Measurements from ENCODE around the gene MSH5.
A peak's percentile ranks its signal among the peaks of the same experiment; 100 is the strongest.
"Not testable (repeated sequence)": the region's sequence is repeated elsewhere in the genome, so short reads cannot be mapped to it uniquely, and the experiment has no call there.

The MSH5 gene

GRCh38 chr6:31778999-31779885 is 39.4 kb downstream of the MSH5 start:
- DNase-seq (ENCODE audit: low read depth in 2 of 2): no peak

GRCh38 chr6:31779908-31780307 is 40.1 kb downstream of the MSH5 start:
- no peak for DNase-seq (ENCODE audit: low read depth in 2 of 2)

DNA sequence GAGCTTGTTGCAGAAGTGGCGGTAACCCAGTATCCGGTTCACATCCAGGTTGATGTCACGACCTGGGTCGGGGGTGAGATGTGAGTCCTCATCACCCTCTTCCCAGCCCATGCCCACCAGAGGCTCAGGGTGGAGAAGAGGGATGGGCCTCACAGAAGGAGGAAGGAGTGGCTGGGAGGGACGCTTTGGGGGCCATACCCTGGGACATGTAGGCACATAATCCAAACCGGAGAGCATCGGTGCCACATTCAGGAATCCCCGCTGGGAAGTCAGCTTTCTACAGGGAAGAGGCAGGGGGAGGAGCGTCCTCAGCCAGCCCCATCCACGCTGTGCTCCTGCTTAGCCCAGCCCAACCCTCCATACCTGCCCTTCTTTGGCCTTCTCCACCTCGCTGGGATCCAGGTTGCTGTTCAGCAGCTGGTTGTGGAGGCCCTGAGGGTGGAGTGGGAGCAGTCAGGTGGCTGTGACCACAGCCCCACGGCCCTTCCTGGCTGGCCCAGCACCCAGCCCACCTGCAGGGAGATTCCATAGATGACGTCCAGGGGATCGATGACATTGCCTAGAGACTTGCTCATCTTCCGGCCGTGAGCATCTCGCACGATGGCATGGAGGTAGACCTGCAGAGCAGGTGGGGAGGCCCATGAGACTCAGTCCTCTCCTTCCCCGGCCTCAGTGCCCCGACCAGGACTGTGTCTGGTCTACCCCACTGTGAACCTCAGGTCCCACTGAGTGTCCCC is 40.9 kb downstream of the MSH5 start:
- DNase-seq (ENCODE audit: low read depth in 2 of 2): no peak

GRCh38 chr6:31781244-31782125 is 41.7 kb downstream of the MSH5 start:
- no peak for DNase-seq (ENCODE audit: low read depth in 2 of 2)

- no peak for DNase-seq (ENCODE audit: low read depth in 2 of 2)
Observed at GRCh38 chr6:31782126-31782855, 42.5 kb downstream of the MSH5 start.

GRCh38 chr6:31784098-31784925 is 44.5 kb downstream of the MSH5 start:
- no peak for DNase-seq (ENCODE audit: low read depth in 2 of 2)

DNA sequence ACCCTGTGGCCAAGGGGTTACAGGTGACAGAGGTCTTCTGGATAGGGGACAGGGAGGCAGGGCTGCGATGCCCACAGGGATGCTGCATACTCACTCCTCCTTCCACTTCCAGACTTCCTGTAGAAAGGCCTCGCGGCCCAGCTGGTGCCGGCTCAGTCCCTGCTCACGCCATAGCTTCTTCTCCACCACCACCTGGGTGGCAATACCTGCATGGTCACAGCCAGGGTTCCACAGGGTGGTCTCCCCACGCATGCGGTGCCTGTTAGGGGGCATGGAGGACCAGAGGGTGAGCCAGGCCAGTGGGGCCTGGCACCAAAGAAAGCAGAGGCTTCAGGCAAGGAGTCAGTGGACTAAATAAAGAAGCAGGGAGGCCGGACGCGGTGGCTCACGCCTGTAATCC is 45.7 kb downstream of the MSH5 start:
- no peak for DNase-seq (ENCODE audit: low read depth in 2 of 2)

- no peak for DNase-seq (ENCODE audit: low read depth in 2 of 2)
Observed at GRCh38 chr6:31791324-31792089, 51.7 kb downstream of the MSH5 start.

DNA sequence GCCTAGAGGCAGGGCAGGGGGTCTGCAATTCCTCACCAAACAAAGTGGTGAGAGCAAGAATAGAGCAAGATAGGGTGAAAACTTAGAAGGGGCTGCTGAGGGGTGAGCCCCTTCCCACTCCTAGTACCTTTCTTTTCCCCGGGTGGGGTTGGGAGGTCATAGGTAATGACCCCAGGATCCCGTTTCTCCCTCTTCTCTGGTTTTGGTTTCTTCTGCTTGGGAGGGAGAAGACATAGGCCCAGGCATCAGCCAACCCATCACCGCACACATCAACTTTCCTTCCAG is 52.2 kb downstream of the MSH5 start:
- DNase-seq (ENCODE audit: low read depth in 2 of 2): no peak

- DNase-seq (ENCODE audit: low read depth in 2 of 2): no peak
Observed at GRCh38 chr6:31792761-31793171, 53.0 kb downstream of the MSH5 start.

DNA sequence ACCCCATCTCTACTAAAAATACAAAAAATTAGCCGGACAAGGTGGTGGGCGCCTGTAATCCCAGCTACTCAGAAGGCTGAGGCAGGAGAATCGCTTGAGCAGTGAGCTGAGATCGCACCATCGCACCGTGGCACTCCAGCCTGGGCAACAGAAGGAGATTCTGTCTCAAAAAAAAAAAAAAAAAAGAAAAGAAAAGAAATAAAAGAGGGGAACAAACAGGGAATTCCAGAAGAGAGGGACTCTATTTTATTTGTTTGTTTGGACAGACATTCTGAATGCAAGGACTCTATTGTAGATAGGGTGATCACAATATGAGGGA is 54.1 kb downstream of the MSH5 start:
- DNase-seq (ENCODE audit: low read depth in 2 of 2): not testable (repeated sequence)

- no peak for DNase-seq (ENCODE audit: low read depth in 2 of 2)
Observed at GRCh38 chr6:31794294-31794865, 54.6 kb downstream of the MSH5 start.

DNA sequence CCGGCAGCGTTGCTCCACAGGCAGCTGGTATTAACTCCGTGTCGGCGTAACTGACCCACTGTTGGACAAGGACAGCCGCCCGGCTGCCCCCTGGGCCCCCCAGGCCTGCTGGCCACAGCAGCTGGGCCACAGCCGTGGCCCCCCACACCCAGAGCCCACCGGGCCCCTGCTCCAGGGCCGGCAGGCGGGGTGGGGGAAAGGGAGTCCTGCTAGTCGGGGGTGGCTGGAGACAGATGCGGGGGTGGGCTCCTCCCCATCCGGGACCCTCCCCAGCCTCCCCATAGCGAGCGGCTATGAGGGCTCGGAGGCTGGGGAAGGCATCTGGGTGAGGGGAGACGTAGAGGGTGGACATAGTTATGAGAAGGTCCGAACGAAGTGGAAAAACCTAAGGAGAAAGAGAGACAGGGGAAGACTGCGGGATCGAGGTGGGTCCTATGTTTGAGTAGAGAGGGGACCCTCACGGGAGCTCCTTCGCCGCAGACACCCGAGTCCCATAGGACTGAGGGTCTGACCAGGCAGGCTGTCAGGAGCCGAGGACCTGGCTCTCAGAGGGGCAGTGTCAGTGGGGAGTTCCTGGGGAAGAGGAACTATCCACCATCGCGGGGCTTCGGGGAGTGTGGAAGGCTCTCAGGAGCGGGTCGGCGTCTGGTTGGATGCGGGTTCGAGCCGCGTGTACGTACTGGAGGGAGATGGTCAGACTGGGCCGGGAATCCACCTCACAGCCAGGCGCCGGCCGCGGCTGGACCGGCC is 55.2 kb downstream of the MSH5 start:
- DNase-seq (ENCODE audit: low read depth in 2 of 2): no peak

- DNase-seq (ENCODE audit: low read depth in 2 of 2): peak; percentile 59 to 79
Observed at GRCh38 chr6:31795616-31796298, 56.0 kb downstream of the MSH5 start, which contains the start of gene VARS1. Gene VARS1, minus strand, starts transcription at chr6:31795752. Its CDS starts 535 bp downstream, at chr6:31795217.

- DNase-seq (ENCODE audit: low read depth in 2 of 2): no peak
Observed at GRCh38 chr6:31796993-31797385, 57.2 kb downstream of the MSH5 start.

DNA sequence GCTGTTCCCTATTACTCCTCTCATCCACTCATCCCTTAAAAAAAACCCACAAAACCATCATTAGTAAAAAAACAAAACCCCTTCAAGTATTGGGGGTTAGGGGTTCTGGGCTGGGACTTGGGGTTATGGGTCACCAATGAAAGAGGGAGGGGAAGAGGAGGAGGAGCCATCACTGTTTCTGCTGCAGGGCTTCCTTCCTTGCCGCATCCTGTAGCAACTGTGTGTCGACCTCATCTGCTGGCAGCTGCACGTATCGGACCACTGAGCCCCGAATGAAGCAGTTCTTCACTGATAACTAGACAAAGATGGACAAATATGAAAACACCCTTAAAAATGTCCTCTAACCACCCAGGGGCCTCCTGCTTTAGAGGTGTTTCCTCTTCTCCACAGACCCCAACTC is 57.8 kb downstream of the MSH5 start:
- DNase-seq (ENCODE audit: low read depth in 2 of 2): no peak

GRCh38 chr6:31799781-31800180 is 60.0 kb downstream of the MSH5 start:
- no peak for DNase-seq (ENCODE audit: low read depth in 2 of 2)
